GM19395 (cell line): ENCODE results near the gene TRIM50.
A peak's percentile ranks its signal among the peaks of the same experiment; 100 is the strongest.
"Not testable (repeated sequence)": the region's sequence is repeated elsewhere in the genome, so short reads cannot be mapped to it uniquely, and the experiment has no call there.

Experiments used
- ATAC-seq: cut with Tn5 transposase; IDR thresholded peaks from one replicate; pipeline ENCODE4 v1.9.1; 2021; ENCODE audit warnings: mild to moderate bottlenecking, moderate library complexity; ENCODE audit not compliant: unreplicated experiment

The TRIM50 gene

DNA sequence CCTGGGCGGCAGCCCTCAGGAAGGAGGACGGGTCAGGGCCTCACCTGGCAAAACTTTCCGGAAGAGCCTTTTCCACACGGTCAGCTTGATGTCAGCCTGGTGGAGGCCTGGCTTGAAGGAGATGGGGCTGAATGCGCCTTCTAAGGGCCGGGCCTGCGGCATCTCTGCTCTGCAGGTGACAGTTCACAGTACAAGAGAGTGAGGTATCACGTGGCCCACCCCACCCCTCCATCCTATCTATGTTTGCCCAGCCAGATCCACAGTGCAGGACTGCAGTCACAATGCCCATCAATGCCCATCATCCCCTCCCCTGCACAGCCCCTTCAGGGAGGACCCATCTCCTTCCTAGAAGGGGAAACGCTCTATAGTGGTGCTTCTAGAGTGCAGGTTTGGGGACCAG, 11.4 kb downstream of the TRIM50 start:
- no peak for ATAC-seq

DNA sequence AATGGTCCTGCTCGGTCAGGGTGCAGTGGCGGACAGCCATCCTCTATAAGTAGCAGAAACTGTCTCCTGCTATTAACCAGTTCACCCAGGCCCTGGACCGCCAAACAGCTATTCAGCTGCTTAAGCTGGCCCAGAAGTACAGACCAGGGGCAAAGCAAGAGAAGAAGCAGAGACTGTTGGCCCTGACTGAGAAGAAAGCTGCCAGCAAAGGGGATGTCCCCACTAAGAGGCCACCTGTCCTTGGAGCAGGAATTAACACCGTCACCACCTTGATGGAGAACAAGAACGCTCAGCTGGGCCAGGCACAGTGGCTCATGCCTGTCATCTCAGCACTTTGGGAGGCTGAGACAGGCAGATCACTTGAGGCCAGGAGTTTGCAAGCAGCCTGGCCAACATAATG, 13.6 kb downstream of the TRIM50 start:
- no peak for ATAC-seq

DNA sequence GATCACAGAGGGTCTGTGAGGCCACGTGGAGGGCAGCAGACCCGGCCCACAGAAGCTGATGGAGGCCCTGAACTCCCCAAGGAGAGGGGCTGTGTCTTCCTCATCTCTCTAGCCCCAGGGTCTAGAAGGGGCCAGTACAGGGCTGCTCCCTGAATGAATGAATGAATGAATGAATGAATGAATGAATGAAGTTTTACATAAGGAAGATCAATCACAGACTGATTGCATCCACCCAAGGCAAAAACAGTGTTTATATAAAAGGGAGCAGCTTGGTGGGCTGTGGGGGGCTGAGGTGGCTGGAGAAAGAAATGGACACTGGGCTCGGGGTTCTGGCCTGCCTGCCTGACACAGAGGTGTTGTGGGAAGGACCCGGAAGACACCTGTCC, 14.4 kb downstream of the TRIM50 start:
- ATAC-seq = no peak

GRCh38 chr7:73312831-73313520, 14.9 kb downstream of the TRIM50 start:
- ATAC-seq = no peak

GRCh38 chr7:73311421-73311820, 16.5 kb downstream of the TRIM50 start:
- not testable (repeated sequence) for ATAC-seq

DNA sequence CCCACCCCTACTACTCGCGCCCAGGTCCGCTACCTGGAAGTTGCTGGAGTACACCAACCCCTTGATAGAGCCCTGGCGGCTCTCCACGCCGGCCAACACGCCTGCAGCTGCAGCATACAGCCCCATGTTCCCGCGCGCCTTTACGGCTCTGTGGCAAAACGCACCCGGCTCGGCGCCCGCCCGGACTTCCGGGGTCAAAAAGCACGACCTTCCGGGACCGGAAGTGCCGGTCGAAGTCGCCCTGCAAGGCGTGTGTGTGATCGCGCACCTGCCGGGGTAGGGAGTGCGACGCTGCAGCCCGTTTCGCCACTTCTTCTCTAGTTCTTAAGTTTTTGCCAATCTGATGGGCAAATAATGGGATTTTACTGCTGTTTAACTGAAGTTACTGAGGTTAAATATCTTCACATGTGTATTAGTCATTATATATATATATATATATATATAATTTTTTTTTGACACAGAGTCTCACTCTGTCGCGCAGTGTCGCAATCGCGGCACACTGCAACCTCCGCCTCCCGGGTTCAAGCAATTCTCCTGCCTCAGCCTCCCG, 19.1 kb downstream of the TRIM50 start, which contains the start of gene NSUN5:
NSUN5 (minus strand) TSS at position 162 of the 550 bp plus-strand sequence; CDS start at position 126, 36 bp downstream.
- peak; percentile 91 for ATAC-seq

GRCh38 chr7:73308074-73308664, 19.7 kb downstream of the TRIM50 start:
- ATAC-seq = peak; percentile 42

DNA sequence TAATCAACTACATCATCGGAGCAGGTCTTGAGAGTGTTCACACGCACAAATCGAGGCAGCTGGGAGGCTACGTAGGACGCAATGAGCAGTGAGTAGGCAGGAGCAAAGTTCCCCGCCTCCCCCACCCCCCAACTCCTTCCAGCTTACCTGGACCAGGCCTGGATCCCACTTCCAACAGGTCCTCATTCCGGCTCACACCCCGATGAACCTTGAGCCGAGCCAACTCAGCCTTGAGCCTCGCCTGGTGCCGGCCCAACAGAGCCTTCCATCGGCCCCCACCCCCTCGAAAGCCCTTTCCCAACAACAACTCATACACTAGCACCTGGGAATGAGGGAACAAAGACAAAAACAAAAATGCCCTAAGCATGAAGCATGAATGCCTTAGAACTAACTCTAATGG, 20.4 kb downstream of the TRIM50 start:
- ATAC-seq = no peak

GRCh38 chr7:73304612-73305387, 23.1 kb downstream of the TRIM50 start:
- not testable (repeated sequence) for ATAC-seq

- no peak for ATAC-seq
These were observed 23.8 kb downstream of the TRIM50 start for GRCh38 chr7:73304071-73304470.

GRCh38 chr7:73303546-73303945, 24.3 kb downstream of the TRIM50 start:
- no peak for ATAC-seq

GRCh38 chr7:73302846-73303245, 25.0 kb downstream of the TRIM50 start:
- not testable (repeated sequence) for ATAC-seq

- ATAC-seq = not testable (repeated sequence)
These were observed 26.8 kb downstream of the TRIM50 start for GRCh38 chr7:73301108-73301507.

DNA sequence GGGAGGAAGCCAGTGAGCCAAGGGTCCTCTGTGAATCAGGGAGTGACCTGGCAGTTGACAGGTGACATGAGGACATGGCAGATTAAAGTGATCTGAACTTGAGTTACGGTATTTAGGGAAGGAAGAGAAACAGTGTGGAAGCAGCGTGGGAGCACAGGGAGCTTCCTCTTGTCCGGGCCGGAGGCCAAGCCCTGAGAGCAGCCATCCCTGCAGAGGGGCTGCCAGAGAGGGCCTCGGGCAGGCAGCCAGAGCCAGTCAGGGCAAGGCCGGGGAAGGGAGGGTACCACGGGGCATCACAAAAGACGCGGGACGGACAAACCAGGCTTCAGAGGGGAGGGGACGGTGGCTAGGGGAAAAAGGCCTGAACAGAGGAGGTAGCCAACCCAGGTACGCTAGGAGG, 28.1 kb downstream of the TRIM50 start:
- not testable (repeated sequence) for ATAC-seq

DNA sequence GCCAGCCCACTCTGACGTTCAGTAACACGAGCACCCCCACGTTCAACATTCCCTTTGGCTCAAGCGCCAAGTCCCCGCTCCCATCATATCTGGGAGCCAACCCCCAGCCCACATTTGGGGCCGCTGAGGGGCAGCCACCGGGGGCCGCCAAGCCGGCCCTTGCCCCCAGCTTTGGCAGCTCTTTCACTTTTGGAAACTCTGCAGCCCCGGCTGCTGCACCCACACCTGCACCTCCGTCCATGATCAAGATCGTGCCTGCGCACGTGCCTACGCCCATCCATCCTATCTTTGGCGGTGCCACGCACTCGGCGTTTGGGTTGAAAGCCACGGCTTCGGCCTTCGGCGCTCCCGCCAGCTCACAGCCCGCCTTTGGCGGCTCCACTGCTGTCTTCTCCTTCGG, 30.2 kb downstream of the TRIM50 start:
- ATAC-seq = not testable (repeated sequence)

DNA sequence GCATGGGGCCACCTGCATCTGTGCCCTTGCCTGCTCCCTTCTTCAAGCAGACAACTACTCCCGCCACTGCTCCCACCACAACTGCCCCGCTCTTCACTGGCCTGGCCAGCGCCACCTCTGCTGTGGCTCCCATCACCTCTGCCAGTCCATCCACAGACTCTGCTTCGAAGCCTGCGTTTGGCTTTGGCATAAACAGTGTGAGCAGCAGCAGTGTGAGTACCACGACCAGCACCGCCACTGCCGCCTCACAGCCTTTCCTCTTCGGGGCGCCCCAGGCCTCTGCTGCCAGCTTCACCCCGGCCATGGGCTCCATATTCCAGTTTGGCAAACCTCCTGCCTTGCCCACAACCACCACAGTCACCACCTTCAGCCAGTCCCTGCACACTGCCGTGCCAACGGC, 30.6 kb downstream of the TRIM50 start:
- not testable (repeated sequence) for ATAC-seq

DNA sequence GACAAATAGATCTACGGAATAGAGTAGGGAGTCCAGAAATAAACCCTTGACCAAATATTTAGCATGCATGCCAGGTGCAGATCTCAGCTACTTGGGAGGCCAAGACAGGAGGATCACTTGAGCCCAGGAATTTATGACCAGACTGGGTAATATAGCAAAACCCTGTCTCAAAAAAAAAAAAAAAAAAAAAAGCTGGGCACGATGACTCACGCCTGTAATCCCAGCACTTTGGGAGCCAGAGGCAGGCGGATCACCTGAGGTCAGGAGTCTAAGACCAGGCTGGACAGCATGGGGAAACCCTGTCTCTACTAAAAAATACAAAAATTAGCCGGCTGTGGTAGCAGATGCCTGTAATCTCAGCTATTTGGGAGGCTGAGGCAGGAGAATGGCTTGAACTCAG, 50.7 kb downstream of the TRIM50 start:
- ATAC-seq = not testable (repeated sequence)

- not testable (repeated sequence) for ATAC-seq
These were observed 60.1 kb downstream of the TRIM50 start for GRCh38 chr7:73267813-73268212.

DNA sequence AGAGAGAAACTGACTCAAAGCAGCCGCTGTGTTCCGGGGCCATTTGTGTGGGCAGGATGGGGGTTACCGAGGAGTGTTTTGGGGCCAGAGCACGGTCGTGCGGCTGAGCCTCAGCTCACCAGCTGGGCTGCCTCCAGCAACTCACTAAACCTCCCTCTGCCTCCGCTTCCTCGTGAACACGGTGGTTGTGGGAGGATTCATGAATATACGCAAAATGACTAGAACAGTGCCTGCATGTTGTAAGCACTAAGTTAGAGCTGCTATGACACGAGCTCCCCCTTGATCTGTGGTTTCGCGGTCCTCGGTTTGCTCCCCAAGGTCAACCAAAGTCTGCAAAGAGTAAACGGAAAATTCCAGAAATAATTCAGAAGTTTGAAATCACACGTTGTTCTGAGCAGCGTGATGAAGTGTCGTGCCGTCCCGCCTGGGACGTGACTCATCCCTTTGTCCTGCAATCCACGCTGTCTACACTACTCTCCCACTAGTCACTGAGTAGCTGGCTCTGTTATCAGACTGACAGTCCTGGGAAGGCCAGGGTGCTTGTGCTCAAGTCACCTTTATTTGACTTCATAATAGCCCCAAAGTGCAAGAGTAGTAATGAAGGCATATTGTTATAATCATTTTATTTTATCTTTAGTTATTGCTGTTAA, 61.0 kb downstream of the TRIM50 start:
- ATAC-seq = peak; percentile 78
